IPS-18c (cell line): ENCODE data around the gene FAIM2.

Experiments used
- H3K4me3 ChIP-seq: 2 replicates; pipeline ENCODE4 v1.7.0; 2013; ENCODE audit warnings: low read depth, mild to moderate bottlenecking, low read length, moderate library complexity; ENCODE audit not compliant: insufficient read depth
- H3K9me3 ChIP-seq: one replicate; pipeline ENCODE4 v1.6.1; 2013; ENCODE audit warnings: mild to moderate bottlenecking, low read length, moderate library complexity; ENCODE audit not compliant: control insufficient read depth, insufficient read depth

FAIM2 gene

GRCh38 chr12:49923880-49924556, 20.3 kb upstream of the FAIM2 start:
- Histone ChIP-seq H3K4me3 (no peak overlapping the region), H3K9me3 (no peaks in the 10 kb centered on the region)

GRCh38 chr12:49923035-49923644, 19.4 kb upstream of the FAIM2 start:
- Histone ChIP-seq H3K9me3 (no peaks in the 10 kb centered on the region), H3K4me3 (no peak overlapping the region)

GRCh38 chr12:49922349-49923034, 18.8 kb upstream of the FAIM2 start:
- Histone ChIP-seq H3K4me3 (no peak overlapping the region), H3K9me3 (no peaks in the 10 kb centered on the region)

GRCh38 chr12:49921936-49922335, 18.2 kb upstream of the FAIM2 start:
- no peaks in the 10 kb centered on the region for H3K9me3 ChIP-seq

GRCh38 chr12:49921299-49921698, 17.6 kb upstream of the FAIM2 start:
- no peaks in the 10 kb centered on the region for H3K9me3 ChIP-seq
- H3K4me3 ChIP-seq: no peak overlapping the region

More at GRCh38 chr12:49921936-49922335, 18.2 kb upstream of the FAIM2 start:
- H3K4me3 ChIP-seq: no peak overlapping the region

- no peak overlapping the region for H3K4me3 ChIP-seq
- no peaks in the 10 kb centered on the region for H3K9me3 ChIP-seq
Observed at GRCh38 chr12:49920915-49921286, 17.2 kb upstream of the FAIM2 start.

- Histone ChIP-seq H3K4me3 (no peak overlapping the region), H3K9me3 (no peaks in the 10 kb centered on the region)
Observed at GRCh38 chr12:49920241-49920914, 16.7 kb upstream of the FAIM2 start.

- H3K4me3 ChIP-seq: no peak overlapping the region
Observed at GRCh38 chr12:49917788-49918173, 14.1 kb upstream of the FAIM2 start.

GRCh38 chr12:49917166-49917787, 13.6 kb upstream of the FAIM2 start:
- no peak overlapping the region for H3K4me3 ChIP-seq
- H3K9me3 ChIP-seq: no peaks in the 10 kb centered on the region

More at GRCh38 chr12:49917788-49918173, 14.1 kb upstream of the FAIM2 start:
- no peaks in the 10 kb centered on the region for H3K9me3 ChIP-seq

GRCh38 chr12:49916129-49916919, 12.6 kb upstream of the FAIM2 start:
- H3K4me3 ChIP-seq: no peak overlapping the region
- H3K9me3 ChIP-seq: no peaks in the 10 kb centered on the region

GRCh38 chr12:49912345-49913255, 8.9 kb upstream of the FAIM2 start:
- Histone ChIP-seq H3K4me3 (no peak overlapping the region), H3K9me3 (no peaks in the 10 kb centered on the region)

- Histone ChIP-seq H3K9me3 (no peaks in the 10 kb centered on the region), H3K4me3 (no peak overlapping the region)
Observed at GRCh38 chr12:49911213-49911605, 7.5 kb upstream of the FAIM2 start.

- Histone ChIP-seq H3K9me3 (no peaks in the 10 kb centered on the region), H3K4me3 (no peak overlapping the region)
Observed at GRCh38 chr12:49910331-49911212, 6.9 kb upstream of the FAIM2 start.

- no peak overlapping the region for H3K4me3 ChIP-seq
- no peaks in the 10 kb centered on the region for H3K9me3 ChIP-seq
Observed at GRCh38 chr12:49909826-49910225, 6.1 kb upstream of the FAIM2 start.

- H3K4me3 ChIP-seq: no peak overlapping the region
- H3K9me3 ChIP-seq: no peaks in the 10 kb centered on the region
Observed at GRCh38 chr12:49909356-49909755, 5.7 kb upstream of the FAIM2 start.
